Measurements from ENCODE around the gene ASB1. TPM values are rescaled to one million over a fixed set of nuclear protein-coding genes. Genes with fewer than 3 reads are reported as not detected.
A peak's percentile ranks its signal among the peaks of the same experiment; 100 is the strongest.

ASB1 gene
- polyA plus RNA-seq, 1 donor (not counting 4 experiments of a cell fraction or from before 2014, with no cell fraction given), result 13.0 TPM

GRCh38 chr2:238440331-238440730, 13.6 kb downstream of the ASB1 start:
- no peak overlapping the region for H3K4me3 ChIP-seq (ENCODE audit: control insufficient read depth in 2 of 3, extremely low read depth in 1 of 3, insufficient read depth in 2 of 3, low read depth in 1 of 3, low read length in 3 of 3)
- no peaks in the 10 kb centered on the region for H3K27me3 ChIP-seq (ENCODE audit: control insufficient read depth, extremely low read depth, insufficient read depth, low read length)
- H3K9me1 ChIP-seq (ENCODE audit: control insufficient read depth, extremely low read depth, insufficient read depth, low read length), result no peaks in the 10 kb centered on the region
- FAIRE-seq, result no peak
- H3K4me1 ChIP-seq (ENCODE audit: control insufficient read depth, extremely low read depth, insufficient read depth, low read length), result peaks cover 13% of the 10 kb centered on the region
- dilution Hi-C loops (cut with MboI; ENCODE audit: extremely low pct_ligation_motif_present, low sequenced_read_pairs), result no loop called here
- peaks cover 46% of the 10 kb centered on the region for H3K79me2 ChIP-seq (ENCODE audit: control insufficient read depth, insufficient read depth, low read length)
- peaks cover 3% of the 10 kb centered on the region for H4K20me1 ChIP-seq (ENCODE audit: control insufficient read depth, extremely low read depth, insufficient read depth, low read length)
- peaks cover 20 to 36% of the 10 kb centered on the region in 2 experiments for H3K36me3 ChIP-seq (ENCODE audit: control insufficient read depth in 2 of 2, extremely low read depth in 1 of 2, insufficient read depth in 2 of 2, low read length in 2 of 2)
- TF ChIP-seq EZH2 (IDR thresholded peaks at IDR 0.05; ENCODE audit: low read length) (no peak), CTCF (optimal IDR thresholded peaks at IDR 0.05 in 1 of 3, IDR thresholded peaks at IDR 0.05 in 1 of 3, conservative IDR thresholded peaks at IDR 0.05 in 1 of 3; ENCODE audit: extremely low read depth in 1 of 3, insufficient read depth in 2 of 3, low read length in 3 of 3) (no peak)
- H3K9ac ChIP-seq (ENCODE audit: control insufficient read depth, extremely low read depth, insufficient read depth, low read length), result no peak overlapping the region
- no peak overlapping the region for H2AFZ ChIP-seq (ENCODE audit: control insufficient read depth, low read length)
- no peak for DNase-seq (ENCODE audit: low read depth, low spot score)
- H3K27ac ChIP-seq (ENCODE audit: control insufficient read depth, insufficient read depth, low read length), result peak overlapping the region; percentile 77
- H3K9me3 ChIP-seq (ENCODE audit: control insufficient read depth, low read depth, low read length), result no peaks in the 10 kb centered on the region
- H3K4me2 ChIP-seq (ENCODE audit: control insufficient read depth, extremely low read depth, insufficient read depth, low read depth, low read length), result no peak overlapping the region

GRCh38 chr2:238440767-238441166, 14.0 kb downstream of the ASB1 start:
- dilution Hi-C loops (cut with MboI; ENCODE audit: extremely low pct_ligation_motif_present, low sequenced_read_pairs), result no loop called here
- H3K9ac ChIP-seq (ENCODE audit: control insufficient read depth, extremely low read depth, insufficient read depth, low read length), result no peak overlapping the region
- H3K27me3 ChIP-seq (ENCODE audit: control insufficient read depth, extremely low read depth, insufficient read depth, low read length), result no peaks in the 10 kb centered on the region
- H2AFZ ChIP-seq (ENCODE audit: control insufficient read depth, low read length), result no peak overlapping the region
- FAIRE-seq (no peak), DNase-seq (ENCODE audit: low read depth, low spot score) (no peak)
- H4K20me1 ChIP-seq (ENCODE audit: control insufficient read depth, extremely low read depth, insufficient read depth, low read length), result peaks cover 3% of the 10 kb centered on the region
- no peak overlapping the region for H3K4me2 ChIP-seq (ENCODE audit: control insufficient read depth, extremely low read depth, insufficient read depth, low read depth, low read length)
- H3K79me2 ChIP-seq (ENCODE audit: control insufficient read depth, insufficient read depth, low read length), result peaks cover 43% of the 10 kb centered on the region
- H3K4me1 ChIP-seq (ENCODE audit: control insufficient read depth, extremely low read depth, insufficient read depth, low read length), result peaks cover 10% of the 10 kb centered on the region
- no peaks in the 10 kb centered on the region for H3K9me1 ChIP-seq (ENCODE audit: control insufficient read depth, extremely low read depth, insufficient read depth, low read length)
- H3K27ac ChIP-seq (ENCODE audit: control insufficient read depth, insufficient read depth, low read length), result peak overlapping the region; percentile 77
- peaks cover 22 to 33% of the 10 kb centered on the region in 2 experiments for H3K36me3 ChIP-seq (ENCODE audit: control insufficient read depth in 2 of 2, extremely low read depth in 1 of 2, insufficient read depth in 2 of 2, low read length in 2 of 2)
- H3K4me3 ChIP-seq (ENCODE audit: control insufficient read depth in 2 of 3, extremely low read depth in 1 of 3, insufficient read depth in 2 of 3, low read depth in 1 of 3, low read length in 3 of 3), result no peak overlapping the region
- no peak for TF ChIP-seq CTCF (optimal IDR thresholded peaks at IDR 0.05 in 1 of 3, IDR thresholded peaks at IDR 0.05 in 1 of 3, conservative IDR thresholded peaks at IDR 0.05 in 1 of 3; ENCODE audit: extremely low read depth in 1 of 3, insufficient read depth in 2 of 3, low read length in 3 of 3)
- no peaks in the 10 kb centered on the region for H3K9me3 ChIP-seq (ENCODE audit: control insufficient read depth, low read depth, low read length)

Data from keratinocyte (primary cell).